Fibroblast of skin of left biceps (primary cell): ENCODE data around the gene NR6A1.

Experiments used
- DNase-seq, 2 experiments: peaks; one replicate each; pipeline ENCODE4 v3.0.0-alpha.2; 2013; ENCODE audit warnings: low read depth in 2 of 2

Gene NR6A1

DNA sequence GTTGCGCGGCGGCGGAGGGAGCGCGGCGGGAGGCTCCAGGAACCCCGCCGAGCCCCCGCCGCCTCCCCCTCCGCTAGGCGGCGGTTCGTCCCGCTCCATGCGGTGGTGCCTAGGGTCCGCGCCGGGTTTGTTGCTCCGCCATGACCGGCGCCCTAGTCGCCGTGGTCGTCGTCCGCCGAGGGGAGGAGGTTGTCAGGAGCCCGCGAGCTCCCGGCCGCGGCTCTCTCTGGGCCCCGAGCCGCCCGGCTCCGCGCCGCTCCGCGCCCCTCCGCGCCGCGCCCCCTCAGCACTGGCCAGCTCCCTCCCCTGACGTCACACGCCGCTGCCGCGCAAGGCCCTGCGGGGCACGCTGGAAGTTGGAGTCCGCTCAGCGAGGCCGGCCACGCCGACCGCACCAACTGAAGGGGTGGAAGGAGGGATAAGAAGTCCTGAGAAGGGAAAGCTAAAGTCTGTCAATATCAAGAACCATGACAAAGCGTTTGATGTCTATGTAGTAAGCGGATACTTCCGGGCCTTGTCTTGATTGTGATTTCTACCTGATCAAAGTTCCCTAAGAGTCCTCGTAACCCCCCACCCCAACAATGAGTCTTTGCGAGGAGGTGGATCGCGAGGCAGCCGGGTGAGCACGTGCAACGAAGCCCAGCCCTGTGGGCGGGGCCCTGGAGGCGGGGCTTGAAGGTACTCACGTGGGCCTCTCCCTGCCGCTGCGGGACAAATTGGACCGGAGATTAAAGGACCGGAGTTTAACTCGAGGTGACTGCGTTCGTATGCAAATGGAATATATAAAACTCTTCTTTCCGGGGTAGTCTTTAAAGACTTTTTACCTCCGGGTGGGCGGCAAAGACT lies at the start of gene NR6A1:
TSS of gene NR6A1 (minus strand) at position 291 of the 846 bp plus-strand sequence.
- DNase-seq = peak; percentile 84 to 89

DNA sequence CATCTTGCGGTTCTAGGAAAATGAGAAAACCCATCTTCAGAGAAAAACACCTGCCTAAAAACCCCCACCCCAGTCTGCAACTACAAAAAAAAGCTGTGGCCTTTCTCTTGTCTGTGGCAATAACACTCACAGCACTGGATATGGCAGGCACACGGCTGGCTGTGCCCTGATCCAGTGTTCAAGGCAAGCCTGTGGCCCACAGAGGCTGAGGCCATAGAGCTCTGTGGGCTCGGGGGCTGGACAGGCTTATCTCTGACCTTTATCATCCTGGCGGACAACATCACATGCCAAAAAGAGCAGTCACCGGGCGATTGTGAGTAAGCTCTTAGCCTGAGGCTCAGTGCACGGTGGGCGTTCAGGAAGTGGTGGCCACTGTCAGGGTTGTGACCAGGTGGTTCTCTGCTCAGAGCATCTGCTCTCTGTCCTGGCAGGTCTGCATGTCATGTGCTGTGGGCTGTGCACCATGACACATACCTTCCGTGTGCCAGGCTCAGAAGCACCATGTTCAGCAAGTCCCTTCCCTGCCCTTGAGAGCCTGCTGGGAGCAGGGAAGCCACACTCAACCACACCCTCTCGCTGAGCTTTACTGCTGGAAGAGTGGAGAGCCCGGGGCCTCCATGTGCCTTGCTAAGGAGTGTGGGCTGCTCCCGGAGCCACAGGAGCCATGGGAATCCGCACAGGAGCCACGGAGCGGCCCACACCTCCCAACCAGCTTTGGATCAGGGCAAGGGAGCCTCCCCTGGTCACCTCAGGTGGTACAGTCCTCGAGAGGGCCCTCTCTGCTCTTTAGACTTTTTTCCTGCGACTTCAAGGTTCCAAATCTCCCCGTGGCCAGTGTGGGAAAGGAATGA lies 47.5 kb upstream of the NR6A1 start:
- DNase-seq = no peak

DNA sequence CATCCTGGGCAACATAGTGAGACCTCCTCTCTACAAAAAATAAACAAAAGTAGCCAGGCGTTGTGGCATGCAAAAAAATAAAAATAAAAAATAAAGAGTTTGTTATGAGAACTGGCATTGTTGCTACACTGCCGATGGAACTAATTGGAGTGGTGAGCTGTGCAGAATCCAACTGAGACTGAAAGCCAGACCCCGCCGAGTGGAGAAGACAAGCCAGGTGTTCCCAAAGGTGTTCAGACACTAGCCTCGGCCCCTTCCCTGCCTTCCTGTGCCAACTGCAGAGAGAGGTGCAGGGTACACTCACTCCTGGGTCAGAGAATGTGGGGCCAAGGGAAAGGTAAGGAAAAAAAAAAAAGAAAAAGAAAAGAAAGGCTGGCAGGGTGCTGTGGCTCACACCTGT lies 44.5 kb upstream of the NR6A1 start:
- no peak for DNase-seq

DNA sequence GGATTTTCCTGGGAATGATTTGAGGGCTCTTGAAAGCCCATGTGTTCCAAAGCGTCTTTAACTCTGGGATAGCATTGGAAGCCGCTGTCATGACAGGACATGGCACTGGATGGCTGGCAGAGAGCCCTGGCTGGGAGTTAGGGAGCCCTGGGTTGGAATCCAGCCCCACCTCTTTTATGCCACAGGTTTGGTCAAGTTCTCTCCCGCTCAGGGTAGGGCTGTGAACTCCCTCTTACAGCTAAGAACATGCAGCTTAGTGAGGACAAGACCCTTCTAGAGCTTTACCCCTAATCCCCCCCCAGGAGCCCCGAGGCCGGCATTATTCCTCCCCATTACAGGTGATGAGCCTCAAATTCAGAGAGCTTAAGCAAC lies 43.0 kb upstream of the NR6A1 start:
- no peak for DNase-seq

DNA sequence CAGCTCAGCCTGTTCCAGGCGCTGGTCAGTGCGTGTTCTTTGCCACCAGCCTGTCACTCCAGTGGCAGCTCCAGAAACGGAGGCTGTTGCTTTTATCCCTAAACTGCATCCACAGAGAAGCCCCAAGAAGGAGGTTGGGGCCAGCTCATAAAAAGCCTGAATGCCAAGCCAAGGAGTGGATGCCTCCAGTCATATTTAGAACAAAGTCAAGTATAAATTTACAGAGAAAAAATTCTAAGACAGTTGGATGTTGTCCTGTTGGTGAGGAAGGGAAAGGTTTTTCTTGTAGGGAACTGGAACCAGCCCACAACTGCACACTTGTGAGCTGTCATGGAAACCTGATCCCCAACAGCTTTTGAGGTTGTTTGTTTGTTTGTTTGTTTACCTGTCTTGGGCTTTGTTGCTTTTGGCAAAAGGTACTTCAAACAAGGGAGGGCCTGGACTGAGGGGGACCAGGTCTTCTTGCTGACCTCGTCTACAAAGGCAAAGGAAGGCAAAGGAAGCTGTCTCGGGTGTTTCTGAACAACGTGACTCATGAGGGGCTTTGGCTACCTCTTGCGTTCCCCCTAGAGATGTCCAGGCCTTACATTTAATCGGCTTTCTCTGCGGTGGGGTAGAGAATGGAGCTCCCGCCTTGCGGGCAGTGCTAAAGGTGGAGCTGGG lies 42.5 kb upstream of the NR6A1 start:
- no peak for DNase-seq

DNA sequence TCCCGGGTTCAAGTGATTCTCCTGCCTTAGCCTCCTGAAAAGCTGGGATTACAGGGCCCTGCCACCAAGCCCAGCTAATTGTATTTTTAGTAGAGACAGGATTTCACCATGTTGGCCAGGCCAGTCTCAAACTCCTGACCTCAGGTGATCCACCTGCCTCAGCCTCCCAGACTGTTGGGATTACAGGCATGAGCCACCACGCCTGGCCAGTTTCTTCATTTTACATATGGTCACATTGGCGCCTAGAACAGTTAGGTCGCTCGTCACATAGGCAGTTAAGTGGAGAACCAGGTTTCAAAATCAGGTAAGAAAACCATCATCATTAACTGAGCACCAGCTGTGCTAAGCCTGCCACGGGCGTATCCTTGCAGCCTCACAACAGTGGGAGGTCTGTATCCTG lies 41.9 kb upstream of the NR6A1 start:
- DNase-seq = no peak

DNA sequence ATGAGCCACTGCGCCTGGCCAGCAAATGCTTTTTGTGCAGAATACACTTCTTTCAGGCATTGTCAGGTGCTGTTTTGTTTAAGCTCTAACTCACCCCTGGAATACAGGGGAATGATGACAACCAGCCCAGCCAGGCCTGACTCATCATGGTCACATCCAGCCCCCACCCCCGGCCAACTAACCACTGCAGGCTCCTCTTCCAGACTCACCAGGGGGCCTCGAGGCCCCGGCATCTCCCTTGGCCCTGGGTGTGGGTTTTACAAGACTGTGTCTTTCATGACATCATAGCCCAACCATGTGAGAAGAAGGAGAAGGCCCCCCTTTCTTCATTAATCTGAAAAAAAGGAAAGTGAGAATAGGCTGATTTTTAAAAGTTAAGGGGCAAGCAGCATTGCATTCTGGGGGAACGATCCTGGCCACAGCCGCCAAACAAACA lies 41.3 kb upstream of the NR6A1 start:
- peak; percentile 95 to 96 for DNase-seq

DNA sequence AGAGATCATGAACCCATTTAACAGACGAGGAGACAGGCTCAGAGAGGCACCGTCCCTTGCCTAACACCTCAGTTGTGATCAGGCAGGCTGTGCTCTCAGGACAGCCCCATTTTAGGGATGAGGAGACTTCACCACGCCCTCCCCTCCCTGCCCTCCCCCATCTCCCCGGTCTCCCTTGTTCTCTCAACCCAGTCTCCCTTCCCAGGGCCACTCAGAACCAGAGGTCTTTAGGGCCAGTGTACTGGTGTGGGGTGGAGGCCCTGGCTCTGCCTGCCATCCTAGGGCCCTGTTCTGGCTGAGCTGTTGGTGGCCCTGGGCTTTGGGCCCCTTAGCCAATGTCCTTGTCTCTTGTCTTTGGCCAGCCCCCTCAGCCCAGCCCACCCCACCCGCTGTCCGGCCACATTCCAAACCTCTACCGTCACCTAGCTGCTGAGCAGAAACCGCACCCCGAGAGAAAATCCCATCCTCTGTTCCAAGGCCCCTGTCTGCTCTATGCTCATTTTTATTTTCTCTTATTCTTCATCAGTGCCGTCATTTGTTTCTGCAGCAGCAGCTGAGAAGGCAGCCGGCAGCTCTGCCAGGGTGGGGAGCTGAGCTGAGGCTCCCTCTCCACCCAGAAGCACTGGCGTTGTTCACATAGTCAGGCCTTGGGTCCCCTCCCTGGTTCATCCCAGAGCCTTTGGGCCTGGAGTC lies 39.7 kb upstream of the NR6A1 start:
- peak; percentile 47 to 52 for DNase-seq

DNA sequence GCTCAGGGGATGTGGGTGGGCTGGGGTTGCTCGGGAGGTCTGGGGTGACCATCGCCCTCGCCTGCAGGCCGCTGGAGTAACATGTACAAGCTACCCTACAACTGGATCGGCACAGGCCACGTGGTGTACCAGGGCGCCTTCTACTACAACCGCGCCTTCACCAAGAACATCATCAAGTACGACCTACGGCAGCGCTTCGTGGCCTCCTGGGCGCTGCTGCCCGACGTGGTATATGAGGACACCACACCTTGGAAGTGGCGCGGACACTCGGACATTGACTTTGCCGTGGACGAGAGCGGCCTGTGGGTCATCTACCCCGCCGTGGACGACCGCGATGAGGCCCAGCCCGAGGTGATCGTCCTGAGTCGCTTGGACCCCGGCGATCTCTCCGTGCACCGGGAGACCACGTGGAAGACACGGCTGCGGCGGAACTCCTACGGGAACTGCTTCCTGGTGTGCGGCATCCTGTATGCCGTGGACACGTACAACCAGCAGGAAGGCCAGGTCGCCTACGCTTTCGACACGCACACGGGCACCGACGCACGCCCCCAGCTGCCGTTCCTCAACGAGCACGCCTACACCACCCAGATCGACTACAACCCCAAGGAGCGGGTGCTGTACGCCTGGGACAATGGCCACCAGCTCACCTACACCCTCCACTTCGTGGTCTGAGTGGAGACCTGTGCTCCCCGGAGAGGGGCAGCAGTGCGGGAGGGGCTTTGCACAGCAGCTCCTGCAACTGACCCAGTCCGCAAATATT lies 38.8 kb upstream of the NR6A1 start:
- no peak for DNase-seq

DNA sequence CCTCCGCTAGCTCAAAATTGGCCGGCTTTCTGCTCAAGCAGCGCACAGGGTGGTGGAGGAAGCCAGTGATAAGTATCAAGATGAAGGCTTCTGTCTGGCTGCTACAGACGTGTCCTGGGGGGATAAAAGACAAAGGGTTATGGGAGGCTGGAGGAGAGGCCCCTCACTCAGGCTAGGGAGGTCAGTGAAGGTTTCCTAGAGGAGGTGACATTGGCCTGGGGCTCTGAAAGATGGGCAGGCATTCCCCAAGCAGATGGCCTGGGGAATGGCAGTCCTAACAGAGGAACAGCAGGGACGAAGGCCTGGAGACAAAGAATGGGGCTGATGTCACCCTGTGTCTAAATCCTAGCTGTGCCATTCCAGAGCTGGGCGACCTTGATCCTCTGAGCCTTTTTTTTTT lies 38.1 kb upstream of the NR6A1 start:
- DNase-seq = no peak

DNA sequence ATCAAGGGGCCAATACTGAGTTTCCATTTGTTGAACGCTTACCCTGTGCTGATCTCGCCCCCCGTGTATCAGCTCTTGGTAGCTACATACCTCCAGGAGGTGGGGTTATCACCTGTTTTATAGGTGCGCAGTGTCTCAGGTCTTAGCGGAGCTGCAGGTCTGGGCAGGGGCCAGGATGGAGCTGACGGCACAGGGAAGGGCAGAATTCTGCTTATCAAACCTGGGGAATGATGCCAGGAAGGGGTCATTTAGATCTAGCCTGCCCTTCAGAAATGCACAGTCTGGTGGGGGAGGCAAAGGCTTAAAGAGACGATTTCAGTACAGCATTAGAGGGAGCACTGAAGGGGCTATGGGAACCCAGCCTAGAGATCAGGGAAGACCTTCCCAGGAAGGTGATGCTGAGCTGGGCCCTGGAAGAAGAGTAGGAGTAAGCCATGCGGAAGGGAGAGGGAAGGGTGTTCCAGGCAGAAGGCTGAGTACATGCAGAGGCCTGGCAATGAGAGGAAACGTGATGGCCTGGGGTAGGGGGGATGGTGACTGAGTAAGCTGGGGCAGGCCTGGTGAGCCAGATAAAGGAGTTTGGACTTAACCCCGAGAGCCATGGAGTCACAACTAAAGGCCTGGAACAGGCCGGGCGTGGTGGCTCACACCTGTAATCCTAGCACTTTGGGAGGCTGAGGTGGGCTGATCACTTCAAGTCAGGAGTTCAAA lies 37.3 kb upstream of the NR6A1 start:
- DNase-seq = no peak

DNA sequence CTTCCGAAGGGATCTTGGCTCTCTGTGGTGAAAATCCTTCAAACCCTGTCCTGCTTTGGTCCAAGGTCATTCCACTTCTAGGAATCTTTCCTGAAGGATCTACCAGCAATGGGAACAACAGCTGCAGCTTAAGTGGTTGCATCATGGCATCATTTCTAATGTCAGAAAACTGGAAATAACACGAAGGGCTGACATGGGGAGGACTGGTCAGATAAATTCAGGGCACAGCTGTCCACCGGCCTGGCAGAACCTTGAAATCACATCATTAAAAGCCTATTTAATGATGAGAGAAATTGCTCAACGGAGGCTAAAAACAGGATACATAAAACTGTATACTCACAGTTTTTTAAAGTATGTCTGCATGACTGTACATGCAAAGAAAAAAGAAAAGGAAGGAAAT lies 34.1 kb upstream of the NR6A1 start:
- DNase-seq = no peak

DNA sequence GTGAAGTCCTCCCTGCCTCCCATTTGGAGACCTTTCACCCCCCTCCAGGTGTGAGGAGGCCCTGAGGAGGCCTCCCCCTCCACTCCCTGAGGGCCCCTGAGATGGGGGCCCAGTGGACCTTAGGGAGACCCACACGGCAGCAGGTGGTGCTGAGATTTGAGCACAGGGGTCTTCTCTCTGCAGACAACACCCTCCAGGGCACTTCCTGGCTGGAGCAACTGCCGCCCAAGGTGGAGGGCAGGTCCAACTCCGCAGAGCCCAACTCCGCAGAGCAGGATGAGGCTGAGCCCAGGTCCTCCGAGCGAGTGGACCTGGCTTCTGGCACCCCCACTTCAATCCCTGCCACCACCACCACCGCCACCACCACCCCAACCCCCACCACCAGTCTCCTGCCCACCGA lies 32.8 kb upstream of the NR6A1 start:
- no peak for DNase-seq

DNA sequence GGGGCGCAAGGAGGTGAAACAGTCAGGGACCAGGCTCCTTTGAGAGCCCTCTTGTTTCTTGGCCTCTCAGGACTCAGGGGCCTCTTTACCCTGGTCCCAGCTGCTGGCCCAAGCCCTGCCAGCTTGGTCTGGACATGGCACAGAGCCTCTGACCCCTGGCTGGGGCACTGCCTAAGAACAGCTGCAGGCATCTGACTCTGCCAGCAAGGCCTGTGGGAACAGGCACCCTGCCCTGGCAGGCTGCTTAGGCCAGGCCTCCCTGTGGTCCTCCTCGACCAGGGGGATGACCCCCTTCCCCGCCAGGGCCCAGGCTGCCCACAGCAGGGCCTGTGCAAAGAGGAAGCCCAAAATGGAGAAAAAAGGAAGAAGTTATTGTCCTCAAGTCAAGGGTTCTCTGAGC lies 31.3 kb upstream of the NR6A1 start:
- DNase-seq = no peak

DNA sequence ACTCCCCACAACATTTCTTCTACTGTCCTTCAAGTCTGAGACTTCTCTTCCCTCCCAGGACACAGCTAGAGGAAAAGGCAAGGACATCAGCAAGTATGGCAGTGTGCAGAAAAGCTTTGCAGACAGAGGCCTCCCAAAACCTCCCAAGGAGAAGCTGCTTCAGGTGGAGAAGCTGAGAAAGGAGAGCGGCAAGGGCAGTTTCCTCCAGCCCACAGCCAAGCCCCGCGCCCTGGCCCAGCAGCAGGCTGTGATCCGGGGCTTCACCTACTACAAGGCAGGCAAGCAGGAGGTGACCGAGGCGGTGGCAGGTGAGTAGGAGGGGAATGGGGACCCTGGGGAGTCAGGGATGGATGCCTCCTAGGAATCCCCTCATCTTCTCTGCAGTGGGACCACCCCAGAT lies 30.2 kb upstream of the NR6A1 start:
- no peak for DNase-seq

DNA sequence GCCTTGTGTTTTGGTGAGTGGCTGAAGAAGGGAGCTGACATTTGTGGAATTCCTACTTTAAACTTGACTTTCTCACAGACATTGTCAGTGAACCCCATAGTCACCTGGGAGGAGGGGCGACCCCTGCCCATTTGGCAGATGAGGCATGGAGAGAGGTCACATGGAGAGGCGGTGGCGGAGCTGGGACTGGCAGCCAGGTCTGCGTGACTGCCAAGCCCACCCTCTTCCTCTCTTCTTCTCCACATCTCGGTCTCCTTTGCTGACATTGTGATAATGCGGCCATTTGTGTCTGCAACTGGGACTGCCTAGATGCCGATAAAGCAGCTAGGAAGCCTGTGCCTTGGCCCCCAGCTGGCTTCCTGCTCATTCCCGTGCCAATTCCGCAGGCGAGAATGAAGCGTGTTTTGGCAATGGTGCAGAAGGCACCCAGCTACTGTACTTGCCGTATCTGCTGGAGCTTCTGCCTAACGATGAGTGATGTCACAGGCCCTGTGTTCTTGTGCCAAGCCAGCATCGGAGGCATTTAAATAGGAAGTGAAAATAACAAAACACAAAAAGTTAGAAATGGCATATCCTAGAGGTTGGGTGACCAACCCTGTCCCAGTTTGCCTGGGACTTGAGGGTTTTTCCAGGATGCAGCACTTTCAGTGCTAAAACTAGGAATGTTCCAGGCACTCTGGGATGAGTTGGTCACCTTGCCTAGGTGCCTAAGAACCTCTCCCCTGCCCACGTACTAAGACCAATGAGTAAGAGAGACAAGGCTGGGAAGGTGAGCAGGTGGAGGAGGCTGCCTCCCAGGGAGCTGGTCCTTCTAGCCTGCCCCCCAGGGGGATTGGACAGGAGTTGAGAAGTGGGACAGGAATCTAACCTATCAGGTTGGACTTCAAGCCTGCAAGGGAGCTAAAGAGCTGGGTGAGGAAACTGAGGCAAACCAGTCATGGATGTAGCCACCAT lies 29.5 kb upstream of the NR6A1 start:
- DNase-seq = no peak

DNA sequence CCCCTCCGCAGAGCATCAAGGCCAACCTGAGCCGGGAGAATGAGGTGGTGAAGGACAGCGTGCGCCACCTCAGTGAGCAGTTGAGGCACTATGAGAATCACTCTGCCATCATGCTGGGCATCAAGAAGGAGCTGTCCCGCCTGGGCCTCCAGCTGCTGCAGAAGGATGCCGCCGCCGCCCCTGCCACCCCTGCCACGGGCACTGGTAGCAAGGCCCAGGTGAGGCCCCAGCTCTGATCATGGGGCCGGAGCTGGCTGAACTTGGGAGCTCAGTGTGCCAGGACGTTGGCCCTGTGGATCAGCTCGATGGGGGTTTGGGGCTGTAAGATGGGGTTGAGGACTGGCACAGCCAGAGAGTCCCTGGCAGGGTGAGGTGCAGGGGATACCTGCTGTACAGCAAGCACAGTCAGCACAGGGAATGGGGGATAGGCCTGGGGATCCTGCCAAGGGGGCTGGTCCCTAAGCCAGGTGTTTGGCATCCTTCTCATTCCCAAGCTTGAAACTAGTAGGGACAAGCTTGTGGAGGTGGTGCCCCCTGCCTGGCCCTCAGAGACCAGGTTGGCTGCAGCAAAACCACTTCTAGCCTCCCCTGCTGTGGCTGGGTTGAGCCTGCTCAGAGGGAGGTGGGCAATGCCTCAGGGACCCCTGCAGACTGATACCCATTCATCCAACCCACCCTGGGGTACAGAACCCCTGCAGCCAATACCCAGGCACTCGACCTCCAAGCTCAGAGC lies 28.3 kb upstream of the NR6A1 start:
- DNase-seq = no peak

DNA sequence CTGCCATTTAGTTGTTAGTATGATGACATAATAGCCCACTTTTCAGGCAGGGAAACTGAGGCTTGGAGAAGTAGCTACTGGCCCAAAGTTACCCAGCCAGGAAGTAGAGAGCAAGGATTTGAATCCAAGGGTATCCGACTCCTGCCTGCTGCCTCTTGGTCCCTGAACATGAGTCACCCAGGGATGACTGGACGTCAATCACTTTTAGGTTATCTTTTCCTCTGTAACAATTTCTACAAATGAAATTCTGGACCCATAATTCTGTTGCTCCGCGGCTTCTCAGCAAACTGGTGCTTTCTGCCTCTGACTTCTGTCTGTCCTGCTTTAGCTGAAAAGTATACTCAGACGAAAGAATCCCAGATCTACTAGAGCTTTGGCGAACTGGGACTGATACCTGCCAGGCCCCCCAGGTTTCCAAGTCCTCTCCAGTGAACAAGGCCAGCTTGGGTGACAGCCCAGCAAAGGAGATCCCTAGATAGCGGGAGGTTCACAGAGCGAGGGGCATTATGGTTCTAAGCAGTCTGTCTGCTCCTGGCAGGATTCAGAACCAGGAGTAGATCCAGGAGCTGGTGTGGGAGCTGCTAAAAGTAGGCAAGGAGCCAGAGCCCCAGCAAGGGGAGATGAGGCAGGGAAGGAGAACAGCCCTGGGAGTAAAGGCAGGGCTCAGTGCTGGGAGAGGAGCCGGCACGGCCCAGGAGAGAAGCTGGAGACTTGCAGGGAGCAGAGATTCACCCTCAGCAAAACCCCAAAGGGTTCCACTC lies 26.4 kb upstream of the NR6A1 start:
- DNase-seq = no peak
